Measurements from ENCODE around the gene CGA.

DNA sequence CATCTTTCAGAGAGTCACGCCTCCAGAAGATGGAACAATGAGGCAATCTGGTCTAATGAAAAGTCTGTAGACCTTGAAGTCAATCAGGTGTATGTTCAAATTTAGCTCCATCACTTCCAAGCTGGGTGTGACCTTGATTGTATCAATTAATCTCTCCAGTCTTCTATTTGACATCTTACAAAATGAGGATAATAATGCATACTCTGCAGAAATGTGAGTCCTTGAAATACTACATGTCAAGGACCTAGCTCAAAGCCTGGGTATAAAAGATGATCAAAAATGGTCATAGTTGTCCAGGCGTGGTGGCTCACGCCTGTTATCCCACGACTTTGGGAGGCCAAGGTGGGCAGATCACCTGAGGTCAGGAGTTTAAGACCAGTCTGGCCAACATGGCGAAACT is 29.8 kb downstream of the CGA start:
- TF ChIP-seq, protein P1, sequence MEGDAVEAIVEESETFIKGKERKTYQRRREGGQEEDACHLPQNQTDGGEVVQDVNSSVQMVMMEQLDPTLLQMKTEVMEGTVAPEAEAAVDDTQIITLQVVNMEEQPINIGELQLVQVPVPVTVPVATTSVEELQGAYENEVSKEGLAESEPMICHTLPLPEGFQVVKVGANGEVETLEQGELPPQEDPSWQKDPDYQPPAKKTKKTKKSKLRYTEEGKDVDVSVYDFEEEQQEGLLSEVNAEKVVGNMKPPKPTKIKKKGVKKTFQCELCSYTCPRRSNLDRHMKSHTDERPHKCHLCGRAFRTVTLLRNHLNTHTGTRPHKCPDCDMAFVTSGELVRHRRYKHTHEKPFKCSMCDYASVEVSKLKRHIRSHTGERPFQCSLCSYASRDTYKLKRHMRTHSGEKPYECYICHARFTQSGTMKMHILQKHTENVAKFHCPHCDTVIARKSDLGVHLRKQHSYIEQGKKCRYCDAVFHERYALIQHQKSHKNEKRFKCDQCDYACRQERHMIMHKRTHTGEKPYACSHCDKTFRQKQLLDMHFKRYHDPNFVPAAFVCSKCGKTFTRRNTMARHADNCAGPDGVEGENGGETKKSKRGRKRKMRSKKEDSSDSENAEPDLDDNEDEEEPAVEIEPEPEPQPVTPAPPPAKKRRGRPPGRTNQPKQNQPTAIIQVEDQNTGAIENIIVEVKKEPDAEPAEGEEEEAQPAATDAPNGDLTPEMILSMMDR (IDR thresholded peaks at IDR 0.05), result no peak
- TF ChIP-seq EZH2 (IDR thresholded peaks at IDR 0.05; ENCODE audit: borderline replicate concordance, insufficient read depth, low read depth, low read length, poor library complexity, severe bottlenecking), result no peak
